Brain microvascular endothelial cell (primary cell): Measurements from ENCODE around the gene SLC22A3.

Experiments used
- DNase-seq: peaks from one replicate; pipeline ENCODE4 v3.0.0-alpha.2; 2020
- H3K27ac ChIP-seq: fragments of 250-450 bp; sonication (Bioruptor Pico); 2 replicates; pipeline ENCODE4 v1.5.1; 2020; ENCODE audit warnings: mild to moderate bottlenecking, moderate library complexity
- H3K27me3 ChIP-seq: fragments of 250-450 bp; sonication (Bioruptor Pico); replicated peaks from 2 replicates; pipeline ENCODE4 v1.5.1; 2020; ENCODE audit warnings: mild to moderate bottlenecking
- H3K36me3 ChIP-seq: fragments of 250-450 bp; sonication (Bioruptor Pico); replicated peaks from 2 replicates; pipeline ENCODE4 v1.5.1; 2020; ENCODE audit warnings: mild to moderate bottlenecking
- H3K4me3 ChIP-seq: 2 replicates; pipeline ENCODE4 v1.5.1; 2011; ENCODE audit warnings: low read depth, mild to moderate bottlenecking, control low read depth, low read length, moderate library complexity
- CTCF ChIP-seq: IDR thresholded peaks from 2 replicates; pipeline ENCODE4 v1.5.1; 2011; ENCODE audit warnings: low read depth, mild to moderate bottlenecking, moderate library complexity, low read length, control low read depth, inconsistent platforms; ENCODE audit errors: missing control alignments
- in situ Hi-C: cut with HindIII; loops from 2 replicates; pipeline ENCODE4 v1.10.0; 2017; ENCODE audit warnings: low sequenced_read_pairs, low pct_ligation_motif_present

SLC22A3 gene

DNA sequence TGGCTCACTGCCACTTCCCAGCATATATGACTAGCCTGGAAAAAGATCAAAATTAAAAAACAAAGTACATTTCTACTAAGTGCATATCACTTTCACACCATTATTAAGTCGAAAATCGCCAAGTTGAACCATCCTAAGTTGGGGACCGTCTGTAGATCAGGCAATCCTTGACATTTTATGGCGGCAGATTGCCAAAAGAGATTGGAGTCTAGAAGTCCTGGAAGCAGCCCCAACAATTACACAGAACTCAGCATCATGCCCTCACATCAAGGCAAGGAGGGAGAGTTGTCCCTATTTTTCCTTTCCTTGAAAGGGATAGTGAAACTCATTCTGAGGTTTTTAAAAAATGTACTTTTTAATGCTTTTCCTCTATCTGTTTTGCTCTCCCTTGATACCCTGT lies 30.7 kb downstream of the SLC22A3 start:
- no peaks in the 10 kb centered on the region for H3K36me3 ChIP-seq
- no peaks in the 10 kb centered on the region for H3K27me3 ChIP-seq
- in situ Hi-C loops: no loop called here
- no peak for DNase-seq
- TF ChIP-seq CTCF: no peak
- no peak overlapping the region for H3K27ac ChIP-seq
- H3K4me3 ChIP-seq: no peak overlapping the region

GRCh38 chr6:160379466-160379865 lies 31.3 kb downstream of the SLC22A3 start:
- in situ Hi-C loops: no loop called here
- no peak overlapping the region for H3K27ac ChIP-seq
- H3K27me3 ChIP-seq: no peaks in the 10 kb centered on the region
- no peak for TF ChIP-seq CTCF
- no peak for DNase-seq
- no peaks in the 10 kb centered on the region for H3K36me3 ChIP-seq
- no peak overlapping the region for H3K4me3 ChIP-seq

- H3K4me3 ChIP-seq: no peak overlapping the region
- no peaks in the 10 kb centered on the region for H3K27me3 ChIP-seq
- no peak for DNase-seq
- H3K27ac ChIP-seq: no peak overlapping the region
- in situ Hi-C loops: no loop called here
- no peaks in the 10 kb centered on the region for H3K36me3 ChIP-seq
- TF ChIP-seq CTCF: no peak
Measured at GRCh38 chr6:160382946-160383345, 34.8 kb downstream of the SLC22A3 start.

DNA sequence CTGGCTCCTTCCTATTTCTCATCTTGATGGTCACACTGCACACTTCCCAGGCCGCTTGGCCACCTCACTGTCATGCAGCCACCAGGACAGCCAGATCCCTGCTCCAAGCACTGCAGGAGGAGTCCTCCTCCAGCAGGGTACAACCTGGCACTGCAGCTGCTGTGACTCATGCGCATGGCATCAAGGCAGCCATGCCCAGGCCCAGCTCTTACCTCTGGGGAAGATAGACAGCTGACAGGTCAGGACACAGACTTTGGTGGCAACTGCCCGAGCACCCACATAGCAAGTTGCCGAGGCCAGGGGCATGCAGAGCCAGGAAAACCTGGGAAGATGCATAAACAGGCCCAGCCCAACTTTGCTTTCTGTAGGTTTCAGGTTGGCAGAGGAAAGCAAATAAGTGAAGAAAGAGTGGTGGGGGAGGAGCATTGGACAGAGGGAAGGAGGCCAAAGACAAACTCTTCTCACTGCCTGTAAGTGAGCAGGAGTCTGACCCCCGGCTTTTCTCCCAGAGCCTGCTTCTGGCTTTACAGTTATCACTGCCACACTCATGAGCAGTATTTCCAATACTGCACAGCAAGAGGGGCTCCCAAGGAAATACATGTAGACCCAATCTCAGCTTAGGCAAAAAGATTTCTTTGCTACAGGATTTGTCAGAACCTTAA lies 38.8 kb downstream of the SLC22A3 start:
- in situ Hi-C loops: no loop called here
- DNase-seq: no peak
- Histone ChIP-seq H3K36me3 (no peaks in the 10 kb centered on the region), H3K27me3 (no peaks in the 10 kb centered on the region), H3K27ac (no peak overlapping the region), H3K4me3 (no peak overlapping the region)
- no peak for TF ChIP-seq CTCF

- Histone ChIP-seq H3K36me3 (no peaks in the 10 kb centered on the region), H3K27ac (no peak overlapping the region), H3K27me3 (no peaks in the 10 kb centered on the region), H3K4me3 (no peak overlapping the region)
- DNase-seq: no peak
- in situ Hi-C loops: no loop called here
- TF ChIP-seq CTCF: no peak
Measured at GRCh38 chr6:160387916-160388643, 39.9 kb downstream of the SLC22A3 start.

DNA sequence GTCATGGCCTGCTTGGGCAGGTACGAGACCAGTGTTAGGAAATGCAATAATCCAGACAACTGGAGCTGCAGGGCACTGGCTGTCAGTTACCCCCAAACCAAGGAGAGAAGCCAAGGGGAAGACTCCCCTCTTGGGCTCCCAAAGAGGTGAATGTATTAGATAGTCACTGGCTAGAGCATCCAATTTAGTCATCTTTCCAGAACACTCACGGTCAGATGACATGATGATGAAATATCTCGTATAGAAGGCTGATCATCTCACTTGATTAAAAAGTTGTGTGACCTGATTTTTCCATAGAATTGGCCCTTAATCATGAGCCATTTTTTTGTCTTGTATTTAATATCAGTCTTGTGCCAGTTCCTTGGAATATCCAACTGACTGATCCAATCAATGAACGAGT lies 40.7 kb downstream of the SLC22A3 start:
- TF ChIP-seq CTCF: no peak
- H3K4me3 ChIP-seq: no peak overlapping the region
- no peaks in the 10 kb centered on the region for H3K27me3 ChIP-seq
- no peaks in the 10 kb centered on the region for H3K36me3 ChIP-seq
- in situ Hi-C loops: no loop called here
- H3K27ac ChIP-seq: no peak overlapping the region
- no peak for DNase-seq
